GM12878 (cell line): ENCODE results near the gene VSTM1. TPM values are rescaled to one million over a fixed set of nuclear protein-coding genes. Genes with fewer than 3 reads are reported as not detected.

Experiments
- ATAC-seq: fragments of 200-7000 bp; cut with Tn5 transposase; 3 replicates; pipeline ENCODE4 v1.9.1; 2020; ENCODE audit warnings: mild to moderate bottlenecking, moderate library complexity
- BruUV-seq: library from RNA; stranded (reverse); fragments of 400-500 nt; replicated peaks from 2 replicates; lab custom pipeline; 2021; lab: Mats Ljungman, UMichigan
- CTCF ChIA-PET: fragments of 300-600 bp; sonication (Branson Sonifier 250); formaldehyde crosslinking; extraction: SDS; loops from one replicate; lab custom pipeline; 2021; ENCODE audit warnings: inconsistent platforms; lab: Yijun Ruan, JAX
- POLR2A ChIA-PET: fragments of 350-600 bp; formaldehyde crosslinking; extraction: SDS; loops from one replicate; lab custom pipeline; 2021; ENCODE audit warnings: inconsistent platforms; lab: Charles Lee
- RAD21 ChIA-PET: fragments of 300-600 bp; sonication (Branson Sonifier 250); formaldehyde crosslinking; loops from one replicate; lab custom pipeline; 2023; ENCODE audit warnings: antibody characterized with exemption; ENCODE audit not compliant: unreplicated experiment; lab: Charles Lee
- SMC1A ChIA-PET: fragments of 300-600 bp; sonication (Branson Sonifier 250); formaldehyde crosslinking; loops from one replicate; lab custom pipeline; 2023; ENCODE audit not compliant: unreplicated experiment, uncharacterized antibody; lab: Charles Lee
- DNase-seq: peaks from one replicate; pipeline ENCODE4 v3.0.0-alpha.2; 2011; ENCODE audit warnings: low read depth, low spot score
- FAIRE-seq: peaks from 3 replicates; lab custom pipeline; 2011; peaks lifted over from hg19 to GRCh38; lab: Jason Lieb, UNC
- H2AFZ ChIP-seq: 2 replicates; pipeline ENCODE4 v1.6.0; 2011; ENCODE audit warnings: low read depth, low read length, control low read depth; ENCODE audit not compliant: control insufficient read depth
- H3K27ac ChIP-seq: 2 replicates; pipeline ENCODE4 v1.5.1; 2011; ENCODE audit warnings: control low read depth; ENCODE audit not compliant: control insufficient read depth, insufficient read depth
- H3K27me3 ChIP-seq, 2 experiments: replicated peaks in 1 of 2; 2 replicates each; pipeline versions ENCODE4 v1.6.0 to v1.6.1; 2011; ENCODE audit warnings: low read length in 1 of 2; ENCODE audit not compliant: control insufficient read depth in 2 of 2, insufficient read depth in 2 of 2
- H3K36me3 ChIP-seq, 2 experiments: 2 replicates each; pipeline ENCODE4 v1.5.1; 2011; ENCODE audit warnings: low read length in 1 of 2; ENCODE audit not compliant: control insufficient read depth in 2 of 2, insufficient read depth in 2 of 2
- H3K4me1 ChIP-seq: 2 replicates; pipeline ENCODE4 v1.6.1; 2011; ENCODE audit warnings: mild to moderate bottlenecking, low read length, moderate library complexity, mixed read lengths; ENCODE audit not compliant: control insufficient read depth, insufficient read depth
- H3K4me2 ChIP-seq: 2 replicates; pipeline ENCODE4 v1.6.0; 2011; ENCODE audit warnings: control low read depth; ENCODE audit not compliant: control insufficient read depth, insufficient read depth
- H3K4me3 ChIP-seq: fragments of 200-600 bp; sonication (generic); 2 replicates; pipeline ENCODE4 v1.5.1; 2016
- H3K79me2 ChIP-seq: 2 replicates; pipeline ENCODE4 v1.6.0; 2011; ENCODE audit warnings: low read length; ENCODE audit not compliant: control insufficient read depth, insufficient read depth
- H3K9ac ChIP-seq: 2 replicates; pipeline ENCODE4 v1.8.0; 2011; ENCODE audit warnings: low read length, control low read depth, mixed read lengths; ENCODE audit not compliant: control insufficient read depth, insufficient read depth
- H3K9me3 ChIP-seq: replicated peaks from 3 replicates; pipeline ENCODE4 v1.5.1; 2011; ENCODE audit warnings: mild to moderate bottlenecking, low read length; ENCODE audit not compliant: control insufficient read depth, insufficient read depth
- H4K20me1 ChIP-seq: 2 replicates; pipeline ENCODE4 v1.6.0; 2011; ENCODE audit not compliant: control insufficient read depth, insufficient read depth
- EED ChIP-seq: sonication (generic); IDR thresholded peaks from 2 replicates; pipeline ENCODE4 v1.6.1; 2016; ENCODE audit warnings: antibody characterized with exemption, low read depth
- FOXK2 ChIP-seq: fragments of 450-650 bp; IDR thresholded peaks from 2 replicates; pipeline ENCODE4 v1.6.1; 2017; ENCODE audit warnings: mild to moderate bottlenecking, moderate library complexity
- HCFC1 ChIP-seq: fragments of 150-350 bp; IDR thresholded peaks from 2 replicates; pipeline ENCODE4 v1.6.1; 2014; ENCODE audit warnings: low read length
- RAD51 ChIP-seq: fragments of 450-650 bp; IDR thresholded peaks from 2 replicates; pipeline ENCODE4 v1.6.1; 2016; ENCODE audit warnings: moderate library complexity, mild to moderate bottlenecking, inconsistent platforms
- SP1 ChIP-seq: IDR thresholded peaks from one replicate; pipeline ENCODE4 v1.6.1; 2011; ENCODE audit warnings: low read depth, low read length
- WGBS: methylation state at CpG from one replicate; pipeline ENCODE4 v1.1.6; 2016; ENCODE audit warnings: low lambda C conversion rate; ENCODE audit not compliant: insufficient replicate concordance, insufficient coverage; ENCODE audit errors: missing lambda C conversion rate; 5-methylcytosine and 5-hydroxymethylcytosine counted together
- in situ Hi-C: fragments of 300-500 bp; cut with MboI; formaldehyde crosslinking; loops from 9 replicates; pipeline ENCODE4 v1.14.3; 2018; ENCODE audit warnings: mixed read lengths
- intact Hi-C: fragments of 100-400 bp; cut with micrococcal nuclease; formaldehyde crosslinking; loops from one replicate; pipeline ENCODE4 v1.14.2; 2022; ENCODE audit not compliant: unreplicated experiment
- polyA plus RNA-seq, 11 experiments: library from polyadenylated mRNA; depleted of rRNA in 4 of 11; unstranded in 6 of 11; stranded (reverse) in 5 of 11; fragments of >200 nt; fragmentation: Nextera tagmentation in 4 of 11; fragmentation: Illumina TruSeq in 1 of 11; extraction: Ambion mirVana in 4 of 11; extraction: Trizol in 1 of 11; gene quantifications; 1 replicate in 1 of 11; 2 replicates in 10 of 11; pipeline versions ENCODE4 v1.2.1 to v1.2.3, GENCODE V29; 2011 to 2016; ENCODE audit warnings: inconsistent platforms in 2 of 11, missing spikeins in 2 of 11, low read depth in 1 of 11
- total RNA-seq, 4 experiments: library from RNA; depleted of rRNA in 3 of 4; stranded (reverse); fragments of >200 nt in 3 of 4; fragmentation: Illumina TruSeq in 1 of 4; extraction: Trizol in 1 of 4; gene quantifications; 2 replicates each; pipeline versions ENCODE4 v1.2.1 to v1.2.3, GENCODE V29; 2013 to 2021
- TF ChIP-seq, protein P1 (sequence below): IDR thresholded peaks from 2 replicates; pipeline ENCODE4 v1.6.1; 2011; ENCODE audit warnings: borderline replicate concordance, low read depth, mild to moderate bottlenecking, moderate library complexity, mixed read lengths, low read length; ENCODE audit not compliant: insufficient read depth; ENCODE audit errors: extremely low read length
- TF ChIP-seq, protein P2 (sequence below): IDR thresholded peaks from 2 replicates; pipeline ENCODE4 v1.6.1; 2012; ENCODE audit warnings: low read length, inconsistent platforms
- TF ChIP-seq, protein P3 (sequence below): IDR thresholded peaks from 2 replicates; pipeline ENCODE4 v1.6.1; 2012; ENCODE audit warnings: mild to moderate bottlenecking, low read depth, low read length

The VSTM1 gene
- total and polyA plus RNA-seq, 10 of the 15 experiments (the other 5 are each of a cell fraction or from before 2014, with no cell fraction given): not detected

DNA sequence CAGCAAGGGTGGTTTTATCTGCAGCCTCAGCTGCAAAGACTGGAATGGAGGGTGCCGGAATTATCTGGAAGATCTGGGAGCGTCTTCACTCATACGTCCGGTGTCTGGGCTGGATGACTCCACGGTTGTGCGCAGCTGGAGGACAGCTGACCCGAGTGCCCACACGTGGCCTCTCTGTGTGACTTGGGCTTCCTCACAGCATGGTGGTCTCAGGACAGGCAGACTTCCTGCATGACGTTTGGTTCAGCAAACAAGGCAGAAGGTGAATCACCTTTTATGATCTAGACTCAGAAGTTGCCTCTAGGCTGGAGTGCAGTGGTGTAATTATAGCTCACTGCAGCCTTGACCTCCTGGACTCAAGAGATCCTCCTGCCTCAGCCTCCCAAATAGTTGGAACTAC, 39.0 kb downstream of the VSTM1 start:
- no peaks in the 10 kb centered on the region for H3K4me1 ChIP-seq
- no TSS peak for BruUV-seq
- no peak for DNase-seq
- H3K4me2 ChIP-seq: no peak overlapping the region
- ChIA-PET RAD21 (interaction anchor here (2.9 kb wide), 1 partner anchor 599 kb away, joined by 13 read pairs; no protein-coding TSS in a partner anchor), POLR2A (interaction anchor here (0.7 kb wide), 1 partner anchor 11 kb away, joined by 6 read pairs; no protein-coding TSS in a partner anchor)
- intact Hi-C loops: loop anchor here (10.0 kb wide), 1 partner anchor 600 kb away; no protein-coding TSS in a partner anchor
- no peak overlapping the region for H3K27ac ChIP-seq
- no peaks in the 10 kb centered on the region; the same call in 2 of the 3 replicates for H3K9me3 ChIP-seq
- no peaks in the 10 kb centered on the region for H3K36me3 ChIP-seq
- no peaks in the 10 kb centered on the region for H3K79me2 ChIP-seq
- no peak for TF ChIP-seq FOXK2
- TF ChIP-seq, protein P1, sequence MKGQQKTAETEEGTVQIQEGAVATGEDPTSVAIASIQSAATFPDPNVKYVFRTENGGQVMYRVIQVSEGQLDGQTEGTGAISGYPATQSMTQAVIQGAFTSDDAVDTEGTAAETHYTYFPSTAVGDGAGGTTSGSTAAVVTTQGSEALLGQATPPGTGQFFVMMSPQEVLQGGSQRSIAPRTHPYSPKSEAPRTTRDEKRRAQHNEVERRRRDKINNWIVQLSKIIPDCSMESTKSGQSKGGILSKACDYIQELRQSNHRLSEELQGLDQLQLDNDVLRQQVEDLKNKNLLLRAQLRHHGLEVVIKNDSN: no peak
- TF ChIP-seq HCFC1: no peak
- TF ChIP-seq, protein P2, sequence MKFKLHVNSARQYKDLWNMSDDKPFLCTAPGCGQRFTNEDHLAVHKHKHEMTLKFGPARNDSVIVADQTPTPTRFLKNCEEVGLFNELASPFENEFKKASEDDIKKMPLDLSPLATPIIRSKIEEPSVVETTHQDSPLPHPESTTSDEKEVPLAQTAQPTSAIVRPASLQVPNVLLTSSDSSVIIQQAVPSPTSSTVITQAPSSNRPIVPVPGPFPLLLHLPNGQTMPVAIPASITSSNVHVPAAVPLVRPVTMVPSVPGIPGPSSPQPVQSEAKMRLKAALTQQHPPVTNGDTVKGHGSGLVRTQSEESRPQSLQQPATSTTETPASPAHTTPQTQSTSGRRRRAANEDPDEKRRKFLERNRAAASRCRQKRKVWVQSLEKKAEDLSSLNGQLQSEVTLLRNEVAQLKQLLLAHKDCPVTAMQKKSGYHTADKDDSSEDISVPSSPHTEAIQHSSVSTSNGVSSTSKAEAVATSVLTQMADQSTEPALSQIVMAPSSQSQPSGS: no peak
- no peak for TF ChIP-seq EED
- TF ChIP-seq SP1: no peak
- TF ChIP-seq, protein P3, sequence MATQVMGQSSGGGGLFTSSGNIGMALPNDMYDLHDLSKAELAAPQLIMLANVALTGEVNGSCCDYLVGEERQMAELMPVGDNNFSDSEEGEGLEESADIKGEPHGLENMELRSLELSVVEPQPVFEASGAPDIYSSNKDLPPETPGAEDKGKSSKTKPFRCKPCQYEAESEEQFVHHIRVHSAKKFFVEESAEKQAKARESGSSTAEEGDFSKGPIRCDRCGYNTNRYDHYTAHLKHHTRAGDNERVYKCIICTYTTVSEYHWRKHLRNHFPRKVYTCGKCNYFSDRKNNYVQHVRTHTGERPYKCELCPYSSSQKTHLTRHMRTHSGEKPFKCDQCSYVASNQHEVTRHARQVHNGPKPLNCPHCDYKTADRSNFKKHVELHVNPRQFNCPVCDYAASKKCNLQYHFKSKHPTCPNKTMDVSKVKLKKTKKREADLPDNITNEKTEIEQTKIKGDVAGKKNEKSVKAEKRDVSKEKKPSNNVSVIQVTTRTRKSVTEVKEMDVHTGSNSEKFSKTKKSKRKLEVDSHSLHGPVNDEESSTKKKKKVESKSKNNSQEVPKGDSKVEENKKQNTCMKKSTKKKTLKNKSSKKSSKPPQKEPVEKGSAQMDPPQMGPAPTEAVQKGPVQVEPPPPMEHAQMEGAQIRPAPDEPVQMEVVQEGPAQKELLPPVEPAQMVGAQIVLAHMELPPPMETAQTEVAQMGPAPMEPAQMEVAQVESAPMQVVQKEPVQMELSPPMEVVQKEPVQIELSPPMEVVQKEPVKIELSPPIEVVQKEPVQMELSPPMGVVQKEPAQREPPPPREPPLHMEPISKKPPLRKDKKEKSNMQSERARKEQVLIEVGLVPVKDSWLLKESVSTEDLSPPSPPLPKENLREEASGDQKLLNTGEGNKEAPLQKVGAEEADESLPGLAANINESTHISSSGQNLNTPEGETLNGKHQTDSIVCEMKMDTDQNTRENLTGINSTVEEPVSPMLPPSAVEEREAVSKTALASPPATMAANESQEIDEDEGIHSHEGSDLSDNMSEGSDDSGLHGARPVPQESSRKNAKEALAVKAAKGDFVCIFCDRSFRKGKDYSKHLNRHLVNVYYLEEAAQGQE: no peak
- TF ChIP-seq RAD51: no peak
- TF ChIP-seq, all 136 proteins: peak for 0
- 59% methylated on average over 9 of the region's 9 CpGs for WGBS
- CTCF ChIA-PET: interaction anchor here (1.2 to 2.4 kb wide), 5 partner anchors 13 to 829 kb away, joined by 3 to 16 read pairs (median 10); no protein-coding TSS in a partner anchor
- Histone ChIP-seq H3K9ac (no peak overlapping the region), H4K20me1 (no peaks in the 10 kb centered on the region), H2AFZ (no peak overlapping the region), H3K27me3 (no peaks in the 10 kb centered on the region), H3K4me3 (no peak overlapping the region)
- in situ Hi-C loops: loop anchor here (10.0 kb wide), 2 partner anchors 600 to 830 kb away; partner anchors contain the start of gene ZNF665
- ATAC-seq (no peak), FAIRE-seq (no peak)
- SMC1A ChIA-PET: interaction anchor here (1.1 to 1.4 kb wide), 2 partner anchors 232 to 600 kb away, joined by 3 read pairs; no protein-coding TSS in a partner anchor
